ENCODE results near the gene GLUD2. TPM values are rescaled to one million over a fixed set of nuclear protein-coding genes. Genes with fewer than 3 reads are reported as not detected.

Gene GLUD2
- total RNA-seq, 4 donors from 2014 or later, result 0.29 to 5.4 (median 1.1) TPM

GRCh38 chrX:121010218-121010617, 37.2 kb upstream of the GLUD2 start:
- DNase-seq, result no peak
- H3K27me3 ChIP-seq, result no peaks in the 10 kb centered on the region
- intact Hi-C loops (cut with DNase I; ENCODE audit: low total_unique reads), result no loop called here

DNA sequence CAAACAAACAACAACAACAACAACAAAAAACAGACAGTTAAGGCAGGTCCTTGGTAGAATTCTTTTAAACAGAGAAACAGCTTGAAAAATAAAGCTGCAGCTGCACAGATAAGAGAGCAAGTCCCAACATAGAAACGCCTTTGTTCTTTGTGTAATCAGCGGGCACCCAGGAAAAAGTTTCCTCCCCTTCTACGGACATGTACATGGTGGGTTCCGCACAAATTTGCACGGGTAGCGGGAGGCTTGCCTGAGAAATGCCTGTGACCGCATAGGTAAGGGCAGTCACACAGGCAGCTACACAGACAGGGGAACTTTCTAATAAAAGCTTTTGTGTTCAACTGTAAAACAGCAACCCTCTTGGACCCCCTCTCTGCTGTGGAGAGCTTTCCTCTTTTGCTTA, 36.2 kb upstream of the GLUD2 start:
- H3K27ac ChIP-seq, result no peak overlapping the region
- H3K36me3 ChIP-seq, result no peaks in the 10 kb centered on the region
- intact Hi-C loops (cut with DNase I; ENCODE audit: low total_unique reads), result no loop called here
- no peaks in the 10 kb centered on the region for H3K4me1 ChIP-seq
- H3K27me3 ChIP-seq, result no peaks in the 10 kb centered on the region
- H3K4me3 ChIP-seq, result no peak overlapping the region
- DNase-seq, result no peak
- H3K9me3 ChIP-seq, result no peaks in the 10 kb centered on the region
- TF ChIP-seq POLR2A (IDR thresholded peaks at IDR 0.05), result no peak
- TF ChIP-seq CTCF (IDR thresholded peaks at IDR 0.05), result no peak

More at GRCh38 chrX:121010218-121010617, 37.2 kb upstream of the GLUD2 start:
- no peak for TF ChIP-seq CTCF (IDR thresholded peaks at IDR 0.05)
- no peak for TF ChIP-seq POLR2A (IDR thresholded peaks at IDR 0.05)
- Histone ChIP-seq H3K4me3 (no peak overlapping the region), H3K9me3 (no peaks in the 10 kb centered on the region), H3K36me3 (no peaks in the 10 kb centered on the region), H3K27ac (no peak overlapping the region), H3K4me1 (no peaks in the 10 kb centered on the region)

- H3K27ac ChIP-seq, result no peak overlapping the region
- intact Hi-C loops (cut with DNase I; ENCODE audit: low total_unique reads), result no loop called here
- no peaks in the 10 kb centered on the region for H3K9me3 ChIP-seq
- no peak for TF ChIP-seq CTCF (IDR thresholded peaks at IDR 0.05)
- TF ChIP-seq POLR2A (IDR thresholded peaks at IDR 0.05), result no peak
- DNase-seq, result no peak
- no peaks in the 10 kb centered on the region for H3K4me1 ChIP-seq
- no peaks in the 10 kb centered on the region for H3K27me3 ChIP-seq
- H3K4me3 ChIP-seq, result no peak overlapping the region
- no peaks in the 10 kb centered on the region for H3K36me3 ChIP-seq
These were observed 33.4 kb upstream of the GLUD2 start for GRCh38 chrX:121013897-121014455.

- Histone ChIP-seq H3K9me3 (no peaks in the 10 kb centered on the region), H3K27me3 (no peaks in the 10 kb centered on the region), H3K4me3 (no peak overlapping the region), H3K27ac (no peak overlapping the region), H3K4me1 (no peaks in the 10 kb centered on the region), H3K36me3 (no peaks in the 10 kb centered on the region)
- TF ChIP-seq CTCF (IDR thresholded peaks at IDR 0.05), result no peak
- no peak for TF ChIP-seq POLR2A (IDR thresholded peaks at IDR 0.05)
- intact Hi-C loops (cut with DNase I; ENCODE audit: low total_unique reads), result no loop called here
- no peak for DNase-seq
These were observed 32.6 kb upstream of the GLUD2 start for GRCh38 chrX:121014826-121015225.

- DNase-seq, result no peak
- Histone ChIP-seq H3K4me1 (no peaks in the 10 kb centered on the region), H3K36me3 (no peaks in the 10 kb centered on the region), H3K27ac (no peak overlapping the region), H3K27me3 (no peaks in the 10 kb centered on the region), H3K9me3 (no peaks in the 10 kb centered on the region), H3K4me3 (no peak overlapping the region)
- intact Hi-C loops (cut with DNase I; ENCODE audit: low total_unique reads), result no loop called here
- no peak for TF ChIP-seq CTCF (IDR thresholded peaks at IDR 0.05)
- no peak for TF ChIP-seq POLR2A (IDR thresholded peaks at IDR 0.05)
These were observed 19.0 kb upstream of the GLUD2 start for GRCh38 chrX:121028419-121028818.
